Fibroblast of the aortic adventitia (primary cell): Measurements from ENCODE around the gene CDK5. TPM values are rescaled to one million over a fixed set of nuclear protein-coding genes. Genes with fewer than 3 reads are reported as not detected.

Source experiments
- DNase-seq: peaks from one replicate; pipeline ENCODE4 v3.0.0-alpha.2; 2010; ENCODE audit warnings: low read depth
- H3K4me3 ChIP-seq: 2 replicates; pipeline ENCODE4 v1.5.1; 2011; ENCODE audit warnings: low read depth, mild to moderate bottlenecking, control low read depth, low read length, moderate library complexity
- CTCF ChIP-seq: IDR thresholded peaks from 2 replicates; pipeline ENCODE4 v1.5.1; 2011; ENCODE audit warnings: mild to moderate bottlenecking, low read length, control low read depth, inconsistent platforms; ENCODE audit not compliant: insufficient read depth
- total RNA-seq: library from RNA; depleted of rRNA; stranded (reverse); fragments of >200 nt; gene quantifications from 2 replicates; pipeline ENCODE4 v1.2.3, GENCODE V29; 2012; ENCODE audit warnings: low replicate concordance

CDK5 gene
- total RNA-seq, 1 donor = 16.1 TPM

DNA sequence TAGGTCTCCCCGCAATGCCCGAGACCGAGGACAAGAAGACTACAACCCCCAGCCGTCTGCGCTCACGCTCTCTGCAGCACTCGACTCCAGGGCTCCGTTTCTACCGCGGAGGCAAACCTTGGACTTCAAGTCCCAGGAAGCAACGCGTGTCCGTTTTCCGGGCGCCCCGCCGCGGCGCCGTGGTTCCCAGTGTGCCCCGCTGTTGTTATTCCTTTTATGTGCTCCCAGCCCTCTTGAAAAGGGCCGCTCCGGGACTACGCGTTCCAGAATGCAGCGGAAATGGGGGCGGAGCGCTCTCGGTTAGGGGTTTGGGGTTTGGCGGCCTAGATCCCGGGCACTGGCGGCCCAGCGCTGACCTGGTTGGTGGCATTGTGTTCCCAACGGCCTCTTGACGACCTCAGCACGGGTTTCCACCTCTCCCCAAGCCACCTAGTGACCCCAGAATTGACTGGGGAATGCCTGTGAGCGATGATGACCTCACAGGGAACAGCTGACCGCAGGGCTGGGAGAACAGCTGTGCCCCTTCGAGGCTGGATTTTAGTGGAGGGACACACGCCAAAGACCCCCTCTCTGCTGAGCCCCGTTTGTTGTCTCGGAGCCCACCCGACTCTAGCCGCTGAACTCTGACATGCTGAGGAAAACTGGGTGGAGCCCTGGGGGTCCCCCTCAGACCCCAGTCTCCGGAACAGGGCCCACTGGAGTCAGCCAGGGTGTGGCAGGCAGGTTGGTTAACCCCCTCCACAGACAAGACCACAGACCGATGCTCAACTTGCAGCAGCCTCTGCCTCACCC lies 488 bp upstream of the CDK5 start:
- peak overlapping the region; percentile 82 for H3K4me3 ChIP-seq
- peak; percentile 100 for DNase-seq
- no peak for TF ChIP-seq CTCF

DNA sequence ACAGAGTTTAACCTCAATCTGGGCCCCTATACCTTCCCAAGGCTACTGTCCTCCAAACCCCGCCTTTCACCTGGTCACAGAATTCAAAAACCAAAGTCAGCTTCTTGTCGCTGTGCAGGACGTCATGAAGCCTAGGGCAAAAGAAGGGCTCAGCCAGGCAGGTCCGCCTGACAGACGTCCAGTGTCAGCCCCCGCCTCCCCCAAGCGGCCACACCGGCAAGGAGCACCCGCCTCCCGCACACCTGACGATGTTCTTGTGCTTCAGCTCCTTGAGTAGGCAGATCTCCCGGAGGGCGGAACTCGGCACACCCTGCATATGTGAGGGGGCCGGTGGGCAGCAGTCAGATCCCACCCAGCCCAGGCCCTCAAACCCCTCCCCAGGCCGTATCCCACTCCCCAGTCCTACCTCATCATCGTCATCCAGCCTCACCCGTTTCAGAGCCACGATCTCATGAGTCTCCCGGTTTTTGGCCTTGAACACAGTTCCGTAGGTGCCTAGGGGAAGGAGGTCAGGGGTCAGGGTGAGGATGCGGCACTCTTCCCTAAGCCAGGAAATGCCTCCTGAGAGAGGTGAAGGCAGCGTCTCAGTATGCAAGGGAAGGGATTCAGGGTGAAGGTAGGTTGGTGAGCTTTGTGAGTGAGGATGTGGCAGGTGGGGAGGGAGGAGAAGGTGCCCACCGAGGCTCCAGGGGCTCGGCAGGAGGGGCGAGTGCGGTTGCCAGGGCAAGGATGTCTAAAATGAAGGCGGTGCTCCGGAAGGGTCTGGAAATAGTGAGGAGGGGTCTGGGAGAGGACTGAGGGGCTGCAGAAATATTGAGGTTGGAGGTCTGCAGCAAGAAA lies 811 bp downstream of the CDK5 start:
- no peak for TF ChIP-seq CTCF
- no peak for DNase-seq

DNA sequence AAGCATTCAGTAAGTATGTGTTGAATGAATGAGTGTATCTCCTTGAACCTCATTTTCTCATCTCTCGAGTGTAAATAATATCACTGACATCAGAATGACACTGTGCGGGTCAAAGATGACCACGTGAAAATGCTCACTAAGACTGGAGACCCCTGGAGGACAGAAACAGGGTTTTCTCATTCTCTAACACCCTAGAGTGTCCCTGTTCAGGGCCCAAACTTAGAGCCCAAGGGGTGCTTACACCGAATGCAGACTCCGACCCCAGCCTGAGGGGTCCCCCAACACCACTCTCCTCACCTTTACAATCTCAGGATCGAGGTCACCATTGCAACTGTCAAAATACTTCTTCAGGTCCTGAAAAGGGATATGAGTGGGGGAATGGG lies 1.4 kb downstream of the CDK5 start:
- TF ChIP-seq CTCF = no peak
- DNase-seq = no peak
- H3K4me3 ChIP-seq = no peak overlapping the region

More for the DNA sequence above, 811 bp downstream of the CDK5 start:
- H3K4me3 ChIP-seq = peak overlapping the region; percentile 94

GRCh38 chr7:151053751-151054150 lies 3.9 kb downstream of the CDK5 start:
- TF ChIP-seq CTCF = no peak
- no peak overlapping the region for H3K4me3 ChIP-seq
- DNase-seq = no peak

DNA sequence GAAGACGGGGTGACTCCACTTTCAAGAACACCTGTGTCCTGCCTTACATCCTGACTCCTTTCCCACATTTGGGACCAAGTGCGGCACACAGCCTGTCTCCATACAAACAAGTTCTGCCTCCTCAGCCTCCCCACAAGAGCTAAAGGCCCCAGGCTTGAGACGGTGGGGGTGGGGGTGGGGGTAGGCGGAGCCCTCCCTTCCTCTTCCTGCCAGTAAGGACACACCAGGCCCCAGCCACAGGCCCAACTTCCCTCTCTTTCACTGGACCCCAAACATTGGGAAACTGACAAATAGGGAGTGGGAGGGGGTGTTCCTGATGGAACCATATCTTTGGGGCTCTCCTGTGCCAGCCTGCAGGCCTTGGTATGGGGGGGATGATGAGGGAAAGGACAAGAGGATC lies 4.6 kb downstream of the CDK5 start:
- TF ChIP-seq CTCF = no peak
- H3K4me3 ChIP-seq = no peak overlapping the region
- DNase-seq = no peak

GRCh38 chr7:151051108-151051507 lies 6.6 kb downstream of the CDK5 start:
- TF ChIP-seq CTCF = no peak
- H3K4me3 ChIP-seq = no peak overlapping the region
- peak; percentile 65 for DNase-seq
